Endothelial cell (in vitro differentiated cells): ENCODE measurements around the gene GNL2. TPM values are rescaled to one million over a fixed set of nuclear protein-coding genes. Genes with fewer than 3 reads are reported as not detected.

Source experiments
- DNase-seq: peaks from one replicate; pipeline ENCODE4 v3.0.0; 2021; ENCODE audit warnings: low spot score
- H3K27ac Mint-ChIP-seq: one replicate; pipeline ENCODE4 v1.8.0; 2021; ENCODE audit warnings: mixed read lengths, inconsistent platforms; ENCODE audit not compliant: unreplicated experiment
- H3K27me3 Mint-ChIP-seq: one replicate; pipeline ENCODE4 v1.8.0; 2021; ENCODE audit warnings: mild to moderate bottlenecking, moderate library complexity, mixed read lengths, inconsistent platforms; ENCODE audit not compliant: unreplicated experiment
- H3K36me3 Mint-ChIP-seq: one replicate; pipeline ENCODE4 v1.8.0; 2021; ENCODE audit warnings: mild to moderate bottlenecking, low read depth, mixed read lengths, inconsistent platforms; ENCODE audit not compliant: unreplicated experiment
- H3K4me1 Mint-ChIP-seq: one replicate; pipeline ENCODE4 v1.8.0; 2021; ENCODE audit warnings: mild to moderate bottlenecking, mixed read lengths, inconsistent platforms; ENCODE audit not compliant: unreplicated experiment
- H3K4me3 Mint-ChIP-seq: one replicate; pipeline ENCODE4 v1.8.0; 2021; ENCODE audit warnings: mild to moderate bottlenecking, mixed read lengths, inconsistent platforms; ENCODE audit not compliant: unreplicated experiment
- H3K9me3 Mint-ChIP-seq: one replicate; pipeline ENCODE4 v1.8.0; 2021; ENCODE audit warnings: mixed read lengths, inconsistent platforms; ENCODE audit not compliant: unreplicated experiment
- total RNA-seq: library from RNA; stranded (reverse); fragmentation: NEBNext Ultra II Directional; extraction: Animal tissue kit (Norgen Biotek cat#: 25700); gene quantifications from one replicate; pipeline ENCODE4 v1.2.1, GENCODE V29; 2021; ENCODE audit not compliant: unreplicated experiment
- TF ChIP-seq, protein P1 (sequence below): fragments of 200-600 bp; sonication (generic); IDR thresholded peaks from one replicate; pipeline ENCODE4 v1.5.0; 2021; ENCODE audit warnings: antibody characterized with exemption; ENCODE audit not compliant: unreplicated experiment

The GNL2 gene
- total RNA-seq, 1 donor from 2014 or later, result 38.9 TPM

DNA sequence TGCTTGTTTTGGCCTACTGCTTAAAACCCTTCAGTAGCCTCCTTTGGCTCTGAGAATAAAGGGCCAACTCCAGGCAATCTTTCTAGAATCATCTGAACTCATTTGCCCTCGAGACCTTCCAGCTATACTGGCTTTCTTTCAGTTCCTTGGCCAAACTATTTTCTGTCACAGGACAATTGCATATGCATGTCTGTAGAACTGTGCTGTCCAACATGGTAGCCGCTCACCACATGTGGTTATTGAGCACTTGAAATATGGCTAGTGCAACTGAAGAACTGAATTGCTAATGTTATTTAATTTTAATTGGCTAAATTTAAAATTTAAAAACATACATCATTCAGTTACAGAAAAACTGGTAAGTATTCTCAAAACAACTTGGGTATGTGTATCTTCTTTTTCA lies 14.3 kb upstream of the GNL2 start:
- no peak overlapping the region for H3K4me3 Mint-ChIP-seq
- no peaks in the 10 kb centered on the region for H3K9me3 Mint-ChIP-seq
- H3K4me1 Mint-ChIP-seq, result peaks cover 16% of the 10 kb centered on the region
- DNase-seq, result no peak
- TF ChIP-seq, protein P1, sequence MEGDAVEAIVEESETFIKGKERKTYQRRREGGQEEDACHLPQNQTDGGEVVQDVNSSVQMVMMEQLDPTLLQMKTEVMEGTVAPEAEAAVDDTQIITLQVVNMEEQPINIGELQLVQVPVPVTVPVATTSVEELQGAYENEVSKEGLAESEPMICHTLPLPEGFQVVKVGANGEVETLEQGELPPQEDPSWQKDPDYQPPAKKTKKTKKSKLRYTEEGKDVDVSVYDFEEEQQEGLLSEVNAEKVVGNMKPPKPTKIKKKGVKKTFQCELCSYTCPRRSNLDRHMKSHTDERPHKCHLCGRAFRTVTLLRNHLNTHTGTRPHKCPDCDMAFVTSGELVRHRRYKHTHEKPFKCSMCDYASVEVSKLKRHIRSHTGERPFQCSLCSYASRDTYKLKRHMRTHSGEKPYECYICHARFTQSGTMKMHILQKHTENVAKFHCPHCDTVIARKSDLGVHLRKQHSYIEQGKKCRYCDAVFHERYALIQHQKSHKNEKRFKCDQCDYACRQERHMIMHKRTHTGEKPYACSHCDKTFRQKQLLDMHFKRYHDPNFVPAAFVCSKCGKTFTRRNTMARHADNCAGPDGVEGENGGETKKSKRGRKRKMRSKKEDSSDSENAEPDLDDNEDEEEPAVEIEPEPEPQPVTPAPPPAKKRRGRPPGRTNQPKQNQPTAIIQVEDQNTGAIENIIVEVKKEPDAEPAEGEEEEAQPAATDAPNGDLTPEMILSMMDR, result no peak
- H3K36me3 Mint-ChIP-seq, result no peaks in the 10 kb centered on the region
- no peak overlapping the region for H3K27ac Mint-ChIP-seq
- no peaks in the 10 kb centered on the region for H3K27me3 Mint-ChIP-seq

DNA sequence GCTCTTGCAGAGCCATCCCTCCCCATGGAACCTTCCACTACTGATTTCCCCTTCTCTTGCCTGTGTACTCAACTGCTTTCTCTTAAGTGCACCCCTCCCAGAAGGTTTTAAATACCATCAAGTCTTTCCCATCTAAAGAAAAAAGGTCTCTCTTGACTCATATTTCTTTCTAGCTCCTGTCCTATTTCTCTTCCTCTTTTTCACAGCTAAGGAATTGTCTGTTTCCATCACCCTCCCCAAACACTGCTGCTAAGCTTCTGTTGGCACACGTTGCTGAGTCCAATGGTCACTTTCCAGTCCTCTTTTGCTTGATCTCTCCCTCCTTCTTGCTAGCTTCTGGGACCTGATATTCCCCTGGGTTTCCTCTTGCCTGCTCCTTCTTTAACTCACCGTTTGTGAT lies 13.3 kb upstream of the GNL2 start:
- Mint-ChIP-seq H3K27ac (no peak overlapping the region), H3K4me3 (no peak overlapping the region), H3K36me3 (no peaks in the 10 kb centered on the region), H3K9me3 (no peaks in the 10 kb centered on the region), H3K4me1 (peaks cover 16% of the 10 kb centered on the region), H3K27me3 (no peaks in the 10 kb centered on the region)
- TF ChIP-seq, protein P1, result no peak
- DNase-seq, result no peak

DNA sequence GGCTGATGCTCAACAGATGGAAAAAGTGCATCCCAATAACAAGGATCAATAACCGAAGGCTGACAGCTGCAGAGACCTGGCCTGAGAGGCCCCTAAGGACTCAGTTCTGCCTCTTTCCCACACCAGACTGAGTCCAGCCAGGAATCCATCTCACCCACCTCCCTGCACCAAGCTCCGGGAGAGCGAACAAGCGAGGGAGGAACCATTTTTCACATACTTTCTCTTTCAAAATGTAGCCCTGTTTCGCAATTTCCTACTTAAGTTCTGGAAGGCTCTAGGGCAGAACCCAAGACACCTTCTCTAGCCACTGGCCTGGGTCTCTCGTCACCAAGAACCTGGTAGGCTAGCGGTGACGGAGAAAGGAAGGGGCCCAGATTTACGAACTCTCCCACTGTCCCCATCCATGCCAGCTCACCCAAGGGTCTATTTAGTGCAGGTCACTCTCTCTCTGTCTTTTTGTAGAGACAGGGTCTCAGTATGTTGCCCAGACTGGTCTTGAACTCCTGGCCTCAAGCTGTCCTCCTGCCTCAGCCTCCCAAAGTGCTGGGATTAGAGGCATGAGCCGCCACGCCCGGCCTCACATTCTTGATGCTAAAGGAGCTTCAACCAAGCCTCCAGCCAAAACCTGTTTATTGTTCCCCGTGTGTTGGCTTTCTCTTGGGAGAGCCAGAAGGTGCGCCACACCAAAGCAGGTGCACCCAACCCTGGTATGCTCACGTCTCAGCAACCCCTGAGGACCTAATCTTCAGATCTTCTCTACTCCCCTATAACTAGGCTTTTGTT lies 10.9 kb upstream of the GNL2 start:
- Mint-ChIP-seq H3K9me3 (no peaks in the 10 kb centered on the region), H3K27me3 (peaks cover 3% of the 10 kb centered on the region), H3K36me3 (no peaks in the 10 kb centered on the region), H3K27ac (no peak overlapping the region), H3K4me1 (no peaks in the 10 kb centered on the region), H3K4me3 (no peak overlapping the region)
- TF ChIP-seq, protein P1, result no peak
- no peak for DNase-seq

DNA sequence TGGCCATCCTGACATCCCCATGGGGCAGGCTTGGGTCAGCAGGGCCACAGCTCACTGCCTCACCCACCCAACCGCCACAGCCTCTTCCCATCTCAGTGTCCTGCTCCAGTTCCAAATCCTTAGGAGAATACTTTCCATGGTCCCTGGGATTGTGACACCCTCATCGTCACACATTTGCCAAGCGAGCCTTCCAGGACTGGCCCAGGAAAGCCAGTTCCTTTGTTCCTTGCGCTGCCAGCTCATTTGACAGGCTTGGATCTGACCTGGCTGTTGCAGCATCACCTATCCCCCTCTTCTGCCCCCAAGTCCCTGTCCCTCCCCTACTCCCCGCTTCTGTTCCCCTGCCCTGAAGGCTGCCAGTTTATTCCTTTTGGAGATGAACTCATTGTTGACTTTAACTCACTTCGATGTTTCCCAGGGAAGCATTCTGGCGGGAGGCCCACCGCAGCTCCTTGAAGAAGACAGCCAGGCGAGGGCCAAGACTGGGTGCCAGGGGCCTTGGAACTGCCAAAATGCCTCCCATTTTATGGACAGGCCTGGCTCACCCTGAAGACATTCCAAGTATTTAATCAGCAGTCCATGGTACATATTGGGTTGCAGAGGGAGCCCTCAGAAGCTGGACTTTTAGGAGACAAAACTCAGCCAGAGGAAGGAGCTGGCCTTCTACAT lies 10.2 kb upstream of the GNL2 start:
- Mint-ChIP-seq H3K27me3 (peaks cover 3% of the 10 kb centered on the region), H3K9me3 (no peaks in the 10 kb centered on the region), H3K4me1 (no peaks in the 10 kb centered on the region), H3K27ac (no peak overlapping the region), H3K36me3 (no peaks in the 10 kb centered on the region), H3K4me3 (no peak overlapping the region)
- TF ChIP-seq, protein P1, result no peak
- DNase-seq, result no peak

DNA sequence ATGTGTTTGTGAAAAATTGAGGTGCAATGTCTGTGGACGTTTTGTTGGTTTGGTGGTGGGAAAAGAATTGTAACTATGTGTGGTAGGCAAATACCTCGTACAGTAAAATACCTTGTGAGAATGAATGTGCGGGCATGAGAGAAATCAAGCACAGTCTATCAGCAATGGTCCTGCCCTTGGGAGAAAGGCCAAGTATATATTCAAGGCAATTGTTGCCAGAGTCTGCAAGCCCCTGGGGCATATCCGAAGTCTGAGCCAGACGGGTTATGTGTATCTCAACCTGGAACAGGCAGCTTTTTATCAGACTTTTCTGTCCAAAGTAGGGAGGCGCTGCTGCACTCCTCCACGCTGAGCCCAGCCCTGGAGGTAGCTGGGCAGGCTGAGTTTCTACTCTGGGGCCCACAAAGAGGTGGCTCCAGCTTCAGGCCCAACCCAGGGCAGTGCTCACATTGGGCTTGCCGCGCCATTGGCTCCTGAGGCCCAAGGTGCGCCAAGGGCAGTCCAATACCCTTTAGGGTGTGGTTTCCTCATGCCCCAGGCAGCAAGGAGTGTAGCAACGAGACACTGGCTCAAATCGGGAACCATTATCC lies 9.4 kb upstream of the GNL2 start:
- Mint-ChIP-seq H3K36me3 (no peaks in the 10 kb centered on the region), H3K27ac (no peak overlapping the region)
- DNase-seq, result no peak

More for the DNA sequence above, 9.4 kb upstream of the GNL2 start:
- H3K4me3 Mint-ChIP-seq, result no peak overlapping the region
- H3K27me3 Mint-ChIP-seq, result peaks cover 3% of the 10 kb centered on the region
- no peaks in the 10 kb centered on the region for H3K4me1 Mint-ChIP-seq
- no peaks in the 10 kb centered on the region for H3K9me3 Mint-ChIP-seq
- TF ChIP-seq, protein P1, result no peak
